Osteoblast (primary cell): ENCODE results near the gene FBXO31. TPM values are rescaled to one million over a fixed set of nuclear protein-coding genes. Genes with fewer than 3 reads are reported as not detected.
"Not testable (repeated sequence)": the region's sequence is repeated elsewhere in the genome, so short reads cannot be mapped to it uniquely, and the experiment has no call there.

ENCODE experiments used
- DNase-seq: peaks from one replicate; pipeline ENCODE4 v3.0.0; 2011; ENCODE audit warnings: low spot score, mixed read lengths; ENCODE audit not compliant: insufficient read length; ENCODE audit errors: missing footprints
- H2AFZ ChIP-seq: 2 replicates; pipeline ENCODE4 v1.6.0; 2011; ENCODE audit warnings: mild to moderate bottlenecking, low read length
- H3K27ac ChIP-seq: 2 replicates; pipeline ENCODE4 v1.5.1; 2011; ENCODE audit warnings: mild to moderate bottlenecking, low read depth, low read length, moderate library complexity
- H3K27me3 ChIP-seq: 2 replicates; pipeline ENCODE4 v1.6.0; 2012; ENCODE audit warnings: mild to moderate bottlenecking, control low read depth, inconsistent platforms, low read length, moderate library complexity; ENCODE audit not compliant: insufficient read depth
- H3K36me3 ChIP-seq: 2 replicates; pipeline ENCODE4 v1.5.1; 2011; ENCODE audit warnings: mild to moderate bottlenecking, low read length, control low read depth, moderate library complexity; ENCODE audit not compliant: insufficient read depth
- H3K4me1 ChIP-seq: 2 replicates; pipeline ENCODE4 v1.5.1; 2011; ENCODE audit warnings: mild to moderate bottlenecking, low read length, control low read depth, moderate library complexity; ENCODE audit not compliant: insufficient read depth
- H3K4me2 ChIP-seq: 2 replicates; pipeline ENCODE4 v1.6.0; 2011; ENCODE audit warnings: mild to moderate bottlenecking, low read length; ENCODE audit not compliant: insufficient read depth
- H3K4me3 ChIP-seq: fragments of 200-600 bp; sonication (generic); 3 replicates; pipeline ENCODE4 v1.5.1; 2012; ENCODE audit warnings: mild to moderate bottlenecking, low read length, inconsistent platforms; ENCODE audit not compliant: insufficient read depth
- H3K79me2 ChIP-seq: 2 replicates; pipeline ENCODE4 v1.6.0; 2012; ENCODE audit warnings: mild to moderate bottlenecking, low read length, control low read depth, inconsistent platforms; ENCODE audit not compliant: insufficient read depth
- H3K9me3 ChIP-seq: 2 replicates; pipeline ENCODE4 v1.5.1; 2011; ENCODE audit warnings: low read depth, low read length, control low read depth
- H4K20me1 ChIP-seq: 2 replicates; pipeline ENCODE4 v1.6.0; 2012; ENCODE audit warnings: mild to moderate bottlenecking, low read length, control low read depth; ENCODE audit not compliant: insufficient read depth
- total RNA-seq: library from RNA; depleted of rRNA; stranded (reverse); fragments of >200 nt; gene quantifications from 2 replicates; pipeline ENCODE4 v1.2.3, GENCODE V29; 2012
- TF ChIP-seq, protein P1 (sequence below): IDR thresholded peaks from 2 replicates; pipeline ENCODE4 v1.5.1; 2011; ENCODE audit warnings: mild to moderate bottlenecking, low read depth, low read length, moderate library complexity; ENCODE audit errors: extremely low read depth

FBXO31 gene
- total RNA-seq, 1 donor = 33.3 TPM

GRCh38 chr16:87342978-87343752 is 40.4 kb downstream of the FBXO31 start:
- H2AFZ ChIP-seq = no peak overlapping the region
- no peaks in the 10 kb centered on the region for H3K27me3 ChIP-seq
- no peak overlapping the region for H3K4me3 ChIP-seq
- H3K27ac ChIP-seq = no peak overlapping the region
- no peaks in the 10 kb centered on the region for H3K4me1 ChIP-seq
- no peak overlapping the region for H3K4me2 ChIP-seq
- peaks cover 9% of the 10 kb centered on the region for H4K20me1 ChIP-seq
- peaks cover 16% of the 10 kb centered on the region for H3K79me2 ChIP-seq
- peaks cover 23% of the 10 kb centered on the region for H3K36me3 ChIP-seq
- DNase-seq = no peak
- H3K9me3 ChIP-seq = no peaks in the 10 kb centered on the region
- TF ChIP-seq, protein P1, sequence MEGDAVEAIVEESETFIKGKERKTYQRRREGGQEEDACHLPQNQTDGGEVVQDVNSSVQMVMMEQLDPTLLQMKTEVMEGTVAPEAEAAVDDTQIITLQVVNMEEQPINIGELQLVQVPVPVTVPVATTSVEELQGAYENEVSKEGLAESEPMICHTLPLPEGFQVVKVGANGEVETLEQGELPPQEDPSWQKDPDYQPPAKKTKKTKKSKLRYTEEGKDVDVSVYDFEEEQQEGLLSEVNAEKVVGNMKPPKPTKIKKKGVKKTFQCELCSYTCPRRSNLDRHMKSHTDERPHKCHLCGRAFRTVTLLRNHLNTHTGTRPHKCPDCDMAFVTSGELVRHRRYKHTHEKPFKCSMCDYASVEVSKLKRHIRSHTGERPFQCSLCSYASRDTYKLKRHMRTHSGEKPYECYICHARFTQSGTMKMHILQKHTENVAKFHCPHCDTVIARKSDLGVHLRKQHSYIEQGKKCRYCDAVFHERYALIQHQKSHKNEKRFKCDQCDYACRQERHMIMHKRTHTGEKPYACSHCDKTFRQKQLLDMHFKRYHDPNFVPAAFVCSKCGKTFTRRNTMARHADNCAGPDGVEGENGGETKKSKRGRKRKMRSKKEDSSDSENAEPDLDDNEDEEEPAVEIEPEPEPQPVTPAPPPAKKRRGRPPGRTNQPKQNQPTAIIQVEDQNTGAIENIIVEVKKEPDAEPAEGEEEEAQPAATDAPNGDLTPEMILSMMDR = no peak

GRCh38 chr16:87342504-87342903 is 41.1 kb downstream of the FBXO31 start:
- H3K4me1 ChIP-seq = no peaks in the 10 kb centered on the region

GRCh38 chr16:87340198-87340597 is 43.4 kb downstream of the FBXO31 start:
- Histone ChIP-seq H3K4me2 (no peak overlapping the region), H3K4me1 (no peaks in the 10 kb centered on the region), H3K4me3 (no peak overlapping the region), H2AFZ (no peak overlapping the region), H3K9me3 (no peaks in the 10 kb centered on the region), H3K27ac (no peak overlapping the region), H3K36me3 (peaks cover 28% of the 10 kb centered on the region), H3K79me2 (peaks cover 12% of the 10 kb centered on the region), H3K27me3 (no peaks in the 10 kb centered on the region), H4K20me1 (no peaks in the 10 kb centered on the region)
- TF ChIP-seq, protein P1 = no peak
- DNase-seq = no peak

More at GRCh38 chr16:87342504-87342903, 41.1 kb downstream of the FBXO31 start:
- TF ChIP-seq, protein P1 = no peak
- H3K4me2 ChIP-seq = no peak overlapping the region
- H3K27ac ChIP-seq = no peak overlapping the region
- H3K36me3 ChIP-seq = peaks cover 26% of the 10 kb centered on the region
- no peak overlapping the region for H3K4me3 ChIP-seq
- no peak overlapping the region for H2AFZ ChIP-seq
- no peaks in the 10 kb centered on the region for H3K9me3 ChIP-seq
- H4K20me1 ChIP-seq = peaks cover 6% of the 10 kb centered on the region
- peaks cover 9% of the 10 kb centered on the region for H3K79me2 ChIP-seq
- no peak for DNase-seq
- H3K27me3 ChIP-seq = no peaks in the 10 kb centered on the region

DNA sequence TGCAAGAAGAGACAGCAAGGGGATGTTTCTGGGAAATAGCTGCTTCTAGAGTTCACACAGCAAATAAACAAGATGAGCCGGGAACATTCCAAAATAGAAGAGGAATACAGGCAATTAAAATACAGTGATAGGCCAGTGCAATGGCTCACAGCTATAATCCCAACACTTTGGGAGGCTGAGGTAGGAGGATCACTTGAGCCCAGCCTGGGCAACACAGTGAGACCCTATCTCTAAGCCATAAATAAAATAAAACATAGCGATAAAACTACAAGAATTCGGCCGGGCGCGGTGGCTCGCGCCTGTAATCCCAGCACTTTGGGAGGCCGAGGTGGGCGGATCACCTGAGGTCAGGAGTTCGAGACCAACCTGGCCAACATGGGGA is 43.9 kb downstream of the FBXO31 start:
- H3K27me3 ChIP-seq, H4K20me1 ChIP-seq, H3K9me3 ChIP-seq, H3K4me2 ChIP-seq, H3K4me3 ChIP-seq, H3K27ac ChIP-seq, H2AFZ ChIP-seq, DNase-seq, H3K4me1 ChIP-seq: not testable (repeated sequence)
- peaks cover 12% of the 10 kb centered on the region for H3K79me2 ChIP-seq
- H3K36me3 ChIP-seq = peaks cover 33% of the 10 kb centered on the region
